Gastroesophageal sphincter (tissue), 2 donors: ENCODE measurements around the gene FRMD3.

Source experiments
- EP300 ChIP-seq: sonication (generic); formaldehyde crosslinking; IDR thresholded peaks from one replicate; pipeline ENCODE4 v1.6.1; 2017; ENCODE audit warnings: antibody characterized with exemption, mild to moderate bottlenecking
- POLR2AphosphoS5 ChIP-seq: sonication (generic); formaldehyde crosslinking; IDR thresholded peaks from one replicate; pipeline ENCODE4 v1.6.1; 2017; ENCODE audit warnings: antibody characterized with exemption

GRCh38 chr9:83501565-83501964 is 36.6 kb downstream of the FRMD3 start:
- TF ChIP-seq EP300, result no peak
- no peak for TF ChIP-seq POLR2AphosphoS5
